HG03108 (cell line): ENCODE data around the gene HEBP1.

Experiments used
- ATAC-seq: cut with Tn5 transposase; IDR thresholded peaks from one replicate; pipeline ENCODE4 v1.9.1; 2021; ENCODE audit warnings: moderate library complexity; ENCODE audit not compliant: unreplicated experiment

Gene HEBP1

DNA sequence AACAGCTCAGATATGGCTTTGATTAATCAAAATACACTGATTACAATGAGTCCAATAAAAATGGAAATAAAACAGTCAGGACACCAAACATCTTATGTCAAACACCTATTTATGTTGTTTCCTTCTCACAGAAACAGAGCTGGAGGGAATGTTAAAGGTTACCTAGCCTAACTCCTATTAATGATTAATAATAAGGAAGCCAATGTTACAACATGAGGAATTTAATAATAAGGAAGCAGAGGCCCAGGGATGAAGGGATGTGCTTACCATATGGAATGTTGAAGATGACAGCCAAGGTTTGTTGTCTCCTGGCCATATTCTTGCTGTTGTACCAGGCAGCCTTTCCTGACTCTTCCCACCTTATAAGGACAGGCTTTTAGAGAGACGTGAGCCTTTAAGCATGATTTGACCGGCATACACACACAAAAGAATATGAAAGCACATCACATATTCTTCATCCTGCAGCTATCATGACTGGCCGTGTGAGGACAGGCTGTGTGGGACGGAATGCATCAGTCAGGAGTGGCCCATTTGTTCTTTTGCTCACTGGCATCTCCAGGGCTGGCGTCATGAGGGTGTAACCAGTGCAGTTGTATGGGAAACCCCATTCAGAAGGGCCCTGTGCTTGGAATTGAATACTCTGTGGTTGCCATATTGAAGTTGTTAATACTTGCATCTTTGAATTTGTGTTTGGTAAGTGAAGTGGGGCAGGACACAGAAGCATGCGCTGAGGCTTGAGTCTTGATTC lies 45.0 kb downstream of the HEBP1 start:
- no peak for ATAC-seq

DNA sequence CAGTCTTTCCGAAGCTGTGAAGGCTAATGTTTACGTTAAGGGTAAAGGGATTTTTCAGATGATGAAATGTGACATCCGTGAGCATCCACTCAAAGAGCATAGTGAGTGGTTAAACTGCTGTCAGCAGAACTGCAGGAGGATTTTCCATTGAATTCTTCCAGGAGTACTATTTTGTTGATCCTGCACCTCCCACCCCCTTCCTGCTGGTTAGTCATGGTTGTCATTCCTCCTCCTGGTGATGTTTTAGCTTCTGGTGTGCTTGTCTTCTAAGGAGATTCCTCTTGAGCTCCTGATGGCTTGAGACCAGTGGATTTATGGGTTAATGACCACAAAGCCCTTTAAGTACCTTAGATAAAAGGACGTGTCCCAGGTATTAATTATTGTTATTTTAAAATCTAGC lies 45.7 kb downstream of the HEBP1 start:
- ATAC-seq = no peak

GRCh38 chr12:12952036-12952435 lies 48.0 kb downstream of the HEBP1 start, which contains the start of gene GPRC5D:
Gene GPRC5D (minus strand): TSS chr12:12952170. CDS start chr12:12950384, 1,786 bp downstream.
- ATAC-seq = no peak

DNA sequence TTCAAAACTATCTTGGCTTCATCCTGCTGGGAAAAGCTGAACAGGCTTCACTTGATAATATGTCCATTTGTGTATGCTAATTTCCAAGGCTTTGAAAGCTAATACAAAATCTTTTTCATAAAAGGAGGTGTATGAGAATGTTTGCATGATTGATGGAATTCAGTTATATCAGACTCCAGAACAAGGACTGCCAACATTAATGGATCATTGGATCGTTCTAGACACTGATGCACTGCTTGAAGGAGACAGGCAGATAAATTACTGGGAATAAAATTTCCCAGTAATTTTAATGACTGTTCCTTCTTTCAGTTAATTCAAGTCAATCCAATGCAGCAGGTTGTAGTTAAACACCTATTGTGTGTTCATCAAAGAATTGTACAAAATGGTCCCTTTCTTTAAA lies 48.6 kb downstream of the HEBP1 start:
- ATAC-seq = no peak

GRCh38 chr12:12947902-12948301 lies 52.2 kb downstream of the HEBP1 start:
- ATAC-seq = no peak

- ATAC-seq = no peak
Measured at GRCh38 chr12:12946686-12947355, 53.2 kb downstream of the HEBP1 start.

GRCh38 chr12:12945591-12945990 lies 54.5 kb downstream of the HEBP1 start:
- no peak for ATAC-seq

- no peak for ATAC-seq
Measured at GRCh38 chr12:12943586-12944260, 56.3 kb downstream of the HEBP1 start.

GRCh38 chr12:12941450-12942350 lies 58.4 kb downstream of the HEBP1 start:
- no peak for ATAC-seq

GRCh38 chr12:12939888-12940287 lies 60.2 kb downstream of the HEBP1 start:
- no peak for ATAC-seq

- no peak for ATAC-seq
Measured at GRCh38 chr12:12938541-12938940, 61.5 kb downstream of the HEBP1 start.

DNA sequence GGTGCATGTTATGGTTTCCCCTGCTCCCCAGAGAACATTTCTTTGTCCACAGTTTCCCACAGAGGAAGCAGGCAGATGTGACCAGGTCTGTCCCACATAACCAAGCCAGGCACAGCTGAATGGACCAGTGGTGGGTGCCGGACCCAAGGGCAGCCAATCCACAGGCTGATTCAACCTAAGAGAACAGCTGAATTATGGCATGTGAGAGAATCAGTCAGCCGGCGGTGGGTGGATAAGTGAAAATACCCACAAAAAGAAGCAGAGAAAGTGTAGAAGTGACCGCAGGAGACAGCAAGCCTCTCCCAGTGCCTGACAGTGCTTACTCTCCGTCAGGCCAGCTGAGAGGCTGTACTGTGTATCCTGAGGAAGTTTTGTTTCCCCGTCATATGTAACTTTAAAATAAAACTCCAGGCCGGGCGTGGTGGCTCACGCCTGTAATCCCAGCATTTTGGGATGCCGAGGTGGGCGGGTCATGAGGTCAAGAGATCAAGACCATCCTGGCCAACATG lies 63.0 kb downstream of the HEBP1 start:
- no peak for ATAC-seq

DNA sequence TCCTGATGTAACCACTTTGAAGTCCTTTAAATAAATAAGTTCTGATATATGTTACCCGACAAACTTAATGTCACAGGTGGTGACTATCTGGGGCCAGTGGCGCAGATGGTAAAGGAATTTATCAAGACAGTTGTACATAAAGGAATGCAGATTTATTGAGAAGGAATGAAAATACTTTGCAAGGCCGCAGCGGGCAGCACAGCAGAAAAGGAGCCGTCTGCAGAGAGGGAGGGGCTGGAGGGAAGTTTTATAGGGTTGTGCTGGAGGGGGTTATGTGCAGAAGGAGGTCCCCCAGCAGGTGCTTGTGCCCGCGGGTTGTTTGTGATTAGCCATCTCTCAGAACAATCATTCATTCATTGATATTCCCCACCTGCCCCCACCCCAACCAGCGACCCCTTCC lies 65.5 kb downstream of the HEBP1 start:
- ATAC-seq = no peak

DNA sequence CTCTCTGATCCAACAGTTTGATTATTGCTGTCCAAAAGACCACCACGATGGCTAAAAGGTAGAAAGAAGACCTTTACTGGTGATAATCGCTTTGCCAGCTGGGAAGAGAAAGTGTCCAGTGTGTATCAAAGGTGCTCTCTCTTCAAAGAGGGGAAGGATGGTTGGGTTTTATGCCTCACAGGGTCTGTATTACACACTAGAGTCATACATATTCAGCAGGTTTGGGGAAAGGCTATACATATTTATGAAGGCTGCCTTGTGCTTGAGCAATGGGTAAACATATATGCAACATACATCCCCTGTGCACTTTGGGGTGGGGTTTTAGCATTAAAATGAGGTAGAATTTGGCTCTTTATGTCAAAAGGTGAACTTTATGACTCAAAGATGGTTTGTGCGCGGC lies 66.3 kb downstream of the HEBP1 start:
- no peak for ATAC-seq

- ATAC-seq = no peak
Measured at GRCh38 chr12:12930633-12931219, 69.3 kb downstream of the HEBP1 start.

GRCh38 chr12:12929696-12930095 lies 70.4 kb downstream of the HEBP1 start:
- ATAC-seq = no peak

- ATAC-seq = no peak
Measured at GRCh38 chr12:12927211-12928079, 72.6 kb downstream of the HEBP1 start.

GRCh38 chr12:12926571-12927071 lies 73.4 kb downstream of the HEBP1 start:
- no peak for ATAC-seq

- ATAC-seq = no peak
Measured at GRCh38 chr12:12925388-12925787, 74.7 kb downstream of the HEBP1 start.
